ENCODE data around the gene ARMC12. TPM values are rescaled to one million over a fixed set of nuclear protein-coding genes. Genes with fewer than 3 reads are reported as not detected.

The ARMC12 gene
- total RNA-seq, 4 donors from 2014 or later = 0.51 to 1.7 (median 1.0) TPM

DNA sequence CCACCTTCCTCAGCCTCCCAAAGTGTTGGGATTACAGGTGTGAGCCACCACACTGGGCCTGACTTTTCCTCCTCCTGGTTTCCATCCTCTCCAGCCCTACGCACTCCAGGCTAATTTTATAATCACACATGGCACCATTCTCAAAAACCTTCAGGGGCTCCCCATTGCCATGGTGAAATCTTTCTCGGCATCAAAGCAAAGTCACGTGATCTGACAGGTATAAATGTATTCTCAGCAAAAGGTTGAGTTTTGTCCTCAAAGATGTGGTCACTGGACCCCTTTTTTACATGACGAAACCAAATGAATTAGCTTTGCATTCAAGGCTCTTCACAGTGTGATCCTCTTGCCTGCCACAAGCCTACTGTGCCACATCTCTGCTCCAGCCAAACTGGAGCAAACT is 15.5 kb downstream of the ARMC12 start:
- TF ChIP-seq, protein P1, sequence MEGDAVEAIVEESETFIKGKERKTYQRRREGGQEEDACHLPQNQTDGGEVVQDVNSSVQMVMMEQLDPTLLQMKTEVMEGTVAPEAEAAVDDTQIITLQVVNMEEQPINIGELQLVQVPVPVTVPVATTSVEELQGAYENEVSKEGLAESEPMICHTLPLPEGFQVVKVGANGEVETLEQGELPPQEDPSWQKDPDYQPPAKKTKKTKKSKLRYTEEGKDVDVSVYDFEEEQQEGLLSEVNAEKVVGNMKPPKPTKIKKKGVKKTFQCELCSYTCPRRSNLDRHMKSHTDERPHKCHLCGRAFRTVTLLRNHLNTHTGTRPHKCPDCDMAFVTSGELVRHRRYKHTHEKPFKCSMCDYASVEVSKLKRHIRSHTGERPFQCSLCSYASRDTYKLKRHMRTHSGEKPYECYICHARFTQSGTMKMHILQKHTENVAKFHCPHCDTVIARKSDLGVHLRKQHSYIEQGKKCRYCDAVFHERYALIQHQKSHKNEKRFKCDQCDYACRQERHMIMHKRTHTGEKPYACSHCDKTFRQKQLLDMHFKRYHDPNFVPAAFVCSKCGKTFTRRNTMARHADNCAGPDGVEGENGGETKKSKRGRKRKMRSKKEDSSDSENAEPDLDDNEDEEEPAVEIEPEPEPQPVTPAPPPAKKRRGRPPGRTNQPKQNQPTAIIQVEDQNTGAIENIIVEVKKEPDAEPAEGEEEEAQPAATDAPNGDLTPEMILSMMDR (IDR thresholded peaks at IDR 0.05; ENCODE audit: low read depth) = no peak

- TF ChIP-seq, protein P1 (IDR thresholded peaks at IDR 0.05; ENCODE audit: low read depth) = no peak
Measured at GRCh38 chr6:35754452-35755277, 17.8 kb downstream of the ARMC12 start.

DNA sequence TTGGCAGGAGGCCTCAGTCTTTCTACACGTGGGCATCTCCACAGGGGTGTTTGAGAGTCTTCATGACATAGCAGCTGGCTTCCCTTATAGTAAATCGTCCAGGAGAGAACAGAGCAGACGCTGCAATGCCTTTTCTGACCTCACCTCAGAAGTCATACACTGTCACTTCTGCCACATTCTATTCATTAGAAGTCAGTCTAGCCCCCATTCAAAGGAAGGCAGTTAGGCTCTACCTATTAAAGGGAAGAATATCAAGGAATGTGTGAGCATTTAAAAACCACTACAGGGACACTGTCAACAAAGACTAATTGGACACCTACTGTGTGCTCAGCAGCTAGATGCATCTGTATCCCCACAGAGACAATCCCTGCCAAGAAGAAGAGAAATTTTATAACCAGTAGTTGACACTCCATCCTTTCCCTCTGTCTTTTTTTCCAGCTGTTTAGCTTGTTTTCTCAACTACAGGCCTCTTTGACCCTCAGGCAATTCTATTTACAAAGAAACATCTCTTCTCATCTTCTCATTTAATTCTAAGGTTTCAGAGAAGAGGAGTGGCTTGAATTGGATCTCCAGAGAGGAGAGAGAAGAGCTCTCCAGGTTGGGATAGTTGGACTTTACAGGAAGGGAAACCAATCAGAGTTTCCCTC is 18.6 kb downstream of the ARMC12 start:
- TF ChIP-seq, protein P1 (IDR thresholded peaks at IDR 0.05; ENCODE audit: low read depth) = no peak

- TF ChIP-seq, protein P1 (IDR thresholded peaks at IDR 0.05; ENCODE audit: low read depth) = no peak
Measured at GRCh38 chr6:35757456-35758123, 20.8 kb downstream of the ARMC12 start.

- TF ChIP-seq, protein P1 (IDR thresholded peaks at IDR 0.05; ENCODE audit: low read depth) = no peak
Measured at GRCh38 chr6:35759426-35759825, 22.6 kb downstream of the ARMC12 start.

GRCh38 chr6:35765739-35766138 is 28.9 kb downstream of the ARMC12 start:
- TF ChIP-seq, protein P1 (IDR thresholded peaks at IDR 0.05; ENCODE audit: low read depth) = no peak

GRCh38 chr6:35769211-35769610 is 32.4 kb downstream of the ARMC12 start:
- TF ChIP-seq, protein P1 (IDR thresholded peaks at IDR 0.05; ENCODE audit: low read depth) = no peak

Data from subcutaneous adipose tissue (tissue), 4 donors.